22Rv1 (cell line): ENCODE results near the gene ENGASE.
A peak's percentile ranks its signal among the peaks of the same experiment; 100 is the strongest.

Experiments used
- H3K27ac ChIP-seq: fragments of 450-650 bp; 2 replicates; pipeline ENCODE4 v1.5.1; 2017
- CTCF ChIP-seq: fragments of 450-650 bp; IDR thresholded peaks from 2 replicates; pipeline ENCODE4 v1.5.1; 2017; ENCODE audit warnings: mild to moderate bottlenecking
- ZFX ChIP-seq: fragments of 450-650 bp; IDR thresholded peaks from 2 replicates; pipeline ENCODE4 v1.6.1; 2017; ENCODE audit warnings: antibody characterized with exemption, borderline replicate concordance

Gene ENGASE

GRCh38 chr17:79081571-79082276, 7.1 kb downstream of the ENGASE start:
- no peak overlapping the region for H3K27ac ChIP-seq

DNA sequence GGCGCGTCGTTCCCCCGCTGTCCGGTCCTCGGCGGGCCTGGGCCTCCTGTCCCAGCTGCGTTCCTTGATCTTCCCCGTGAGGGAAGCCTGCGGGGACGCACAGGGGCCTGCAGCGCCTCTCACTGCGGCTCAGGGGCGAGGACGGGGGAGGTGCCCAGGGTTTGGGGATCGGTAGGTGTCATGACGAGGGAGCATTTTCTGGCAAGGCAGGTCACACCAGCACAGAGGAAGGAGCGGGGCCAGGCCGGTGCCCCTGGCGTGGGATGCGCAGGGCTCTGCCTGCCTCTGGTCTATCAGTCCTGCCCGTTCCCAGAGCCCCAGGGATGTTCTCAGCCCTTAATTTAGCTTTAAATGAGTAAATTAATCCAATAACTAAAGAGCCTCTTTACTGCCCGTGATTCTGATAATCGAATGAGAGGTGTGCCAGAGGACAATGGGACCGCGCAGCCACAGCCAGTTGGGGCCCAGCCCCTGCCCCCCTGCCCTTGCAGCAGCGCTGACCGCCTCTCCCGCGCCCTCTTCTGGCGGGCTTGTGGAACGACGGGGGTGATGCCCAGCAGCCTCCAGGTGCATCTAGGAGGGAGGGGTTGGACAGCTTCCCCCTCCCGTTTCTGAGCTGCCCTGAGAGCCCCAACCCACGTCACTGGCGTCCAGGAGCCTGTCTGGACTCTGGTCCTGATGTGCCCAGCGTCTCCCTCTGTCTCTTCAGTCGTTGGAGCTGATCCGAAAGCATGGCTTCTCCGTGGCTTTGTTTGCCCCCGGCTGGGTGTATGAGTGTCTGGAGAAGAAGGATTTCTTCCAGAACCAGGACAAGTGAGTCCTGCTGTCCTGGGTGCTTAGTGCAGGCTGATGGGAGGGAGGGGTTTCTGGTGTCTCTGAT, 7.9 kb downstream of the ENGASE start:
- TF ChIP-seq ZFX: no peak
- TF ChIP-seq CTCF: peak; percentile 94

More at GRCh38 chr17:79081571-79082276, 7.1 kb downstream of the ENGASE start:
- TF ChIP-seq ZFX: no peak
- no peak for TF ChIP-seq CTCF

GRCh38 chr17:79083191-79083971, 8.8 kb downstream of the ENGASE start:
- H3K27ac ChIP-seq: no peak overlapping the region
- TF ChIP-seq CTCF (no peak), ZFX (no peak)

More for the DNA sequence above, 7.9 kb downstream of the ENGASE start:
- no peak overlapping the region for H3K27ac ChIP-seq

GRCh38 chr17:79084291-79085153, 9.9 kb downstream of the ENGASE start:
- no peak overlapping the region for H3K27ac ChIP-seq
- TF ChIP-seq ZFX (no peak), CTCF (no peak)

DNA sequence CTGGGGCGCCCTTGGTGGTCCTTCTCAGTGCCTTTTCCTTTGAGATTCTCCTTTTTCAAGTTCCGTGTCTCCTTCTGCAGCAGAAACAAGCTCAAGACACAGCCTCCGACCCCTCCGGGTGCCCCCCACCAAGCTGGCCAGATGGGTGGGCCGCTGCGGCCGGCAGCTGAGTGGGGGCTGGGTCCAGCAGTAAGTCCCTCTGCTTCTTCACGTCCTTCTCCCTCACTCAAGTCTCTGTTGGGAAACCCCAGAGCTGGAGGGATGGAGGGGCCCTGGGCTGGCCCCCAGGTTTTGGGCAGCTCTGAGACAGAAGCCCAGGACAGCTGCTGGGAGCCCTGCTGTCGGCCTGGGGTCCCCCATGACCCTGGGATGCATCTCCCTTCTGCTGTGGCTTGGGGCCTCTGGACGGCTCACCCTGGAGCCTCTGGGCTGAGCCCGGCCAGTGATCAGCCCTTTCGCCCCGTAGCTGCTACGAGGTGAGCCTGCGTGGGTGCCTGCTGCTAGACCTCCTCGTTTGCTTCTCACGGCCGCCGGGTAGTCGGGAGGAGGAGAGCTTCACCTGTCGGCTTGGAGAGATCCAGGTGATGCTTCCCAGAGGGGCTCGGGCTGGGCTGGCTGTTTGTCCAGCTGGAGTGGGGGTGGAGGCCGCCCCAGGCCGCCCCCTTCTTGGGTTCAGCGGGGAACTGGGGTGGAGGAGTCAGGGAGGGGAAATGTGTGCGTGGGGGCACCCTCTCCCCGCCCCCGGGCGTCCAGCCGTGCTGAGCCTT, 10.7 kb downstream of the ENGASE start:
- no peak overlapping the region for H3K27ac ChIP-seq
- TF ChIP-seq ZFX: no peak
- no peak for TF ChIP-seq CTCF

GRCh38 chr17:79085921-79086551, 11.4 kb downstream of the ENGASE start:
- H3K27ac ChIP-seq: no peak overlapping the region
- TF ChIP-seq CTCF (no peak), ZFX (no peak)
